PC-3 (cell line): ENCODE results near the gene CRIP2. TPM values are rescaled to one million over a fixed set of nuclear protein-coding genes. Genes with fewer than 3 reads are reported as not detected.

Experiments used
- ATAC-seq: fragments of 200-7000 bp; cut with Tn5 transposase; 2 replicates; pipeline ENCODE4 v1.9.1; 2020; ENCODE audit warnings: mild to moderate bottlenecking, moderate library complexity
- BruUV-seq: library from RNA; stranded (reverse); fragments of 400-500 nt; replicated peaks from 2 replicates; lab custom pipeline; 2021; lab: Mats Ljungman, UMichigan
- CTCF ChIA-PET: fragments of 300-600 bp; sonication (Branson Sonifier 250); formaldehyde crosslinking; loops from one replicate; lab custom pipeline; 2022; ENCODE audit warnings: antibody characterized with exemption; lab: Charles Lee
- POLR2A ChIA-PET: fragments of 300-600 bp; sonication (Branson Sonifier 250); formaldehyde crosslinking; loops from one replicate; lab custom pipeline; 2022; ENCODE audit warnings: antibody characterized with exemption; ENCODE audit not compliant: unreplicated experiment; lab: Charles Lee
- DNase-seq: peaks from one replicate; pipeline ENCODE4 v3.0.0-alpha.2; 2015
- H2AFZ ChIP-seq: fragments of 300-600 bp; sonication (generic); 2 replicates; pipeline ENCODE4 v1.6.0; 2016; ENCODE audit warnings: antibody characterized with exemption, low read length
- H3F3A ChIP-seq: fragments of 300-600 bp; sonication (generic); one replicate; pipeline ENCODE4 v1.6.0; 2017; ENCODE audit warnings: antibody characterized with exemption, low read length, control low read depth, mild to moderate bottlenecking; ENCODE audit not compliant: unreplicated experiment
- H3K27ac ChIP-seq: fragments of 300-600 bp; sonication (generic); 2 replicates; pipeline ENCODE4 v1.5.1; 2016; ENCODE audit warnings: mild to moderate bottlenecking, low read length
- H3K27me3 ChIP-seq: fragments of 300-600 bp; sonication (generic); 2 replicates; pipeline ENCODE4 v1.6.1; 2016; ENCODE audit warnings: low read length, mixed read lengths
- H3K36me3 ChIP-seq: fragments of 300-600 bp; sonication (generic); 2 replicates; pipeline ENCODE4 v1.6.1; 2016; ENCODE audit warnings: low read depth, mixed run types, low read length, mixed read lengths
- H3K4me1 ChIP-seq: fragments of 300-600 bp; sonication (generic); 2 replicates; pipeline ENCODE4 v1.5.1; 2016; ENCODE audit warnings: low read length; ENCODE audit not compliant: insufficient read depth
- H3K4me2 ChIP-seq: fragments of 300-600 bp; sonication (generic); 2 replicates; pipeline ENCODE4 v1.6.0; 2016; ENCODE audit warnings: low read length
- H3K4me3 ChIP-seq: fragments of 300-600 bp; sonication (generic); 2 replicates; pipeline ENCODE4 v1.5.1; 2016; ENCODE audit warnings: mild to moderate bottlenecking, low read length, mixed read lengths
- H3K79me2 ChIP-seq: fragments of 300-600 bp; sonication (generic); 2 replicates; pipeline ENCODE4 v1.6.1; 2017; ENCODE audit warnings: low read length, mixed read lengths
- H3K9ac ChIP-seq: fragments of 300-600 bp; sonication (generic); 2 replicates; pipeline ENCODE4 v1.6.0; 2016; ENCODE audit warnings: mild to moderate bottlenecking, low read length
- H3K9me2 ChIP-seq: fragments of 300-600 bp; sonication (generic); replicated peaks from 2 replicates; pipeline ENCODE4 v1.6.1; 2016; ENCODE audit warnings: mixed run types, low read length, mixed read lengths
- H3K9me3 ChIP-seq: fragments of 300-600 bp; sonication (generic); 2 replicates; pipeline ENCODE4 v1.6.1; 2016; ENCODE audit warnings: low read length, mixed read lengths
- H4K20me1 ChIP-seq: fragments of 300-600 bp; sonication (generic); 2 replicates; pipeline ENCODE4 v1.6.1; 2016; ENCODE audit warnings: low read length, mixed read lengths
- CTCF ChIP-seq: fragments of 300-600 bp; sonication (generic); conservative IDR thresholded peaks from 2 replicates; pipeline ENCODE4 v1.5.1; 2017; ENCODE audit warnings: antibody characterized with exemption, low read depth, mild to moderate bottlenecking, low read length
- EZH2 ChIP-seq: fragments of 300-600 bp; sonication (generic); IDR thresholded peaks from one replicate; pipeline ENCODE4 v1.6.1; 2017; ENCODE audit warnings: antibody characterized with exemption, mild to moderate bottlenecking, low read length; ENCODE audit not compliant: unreplicated experiment
- EZH2phosphoT487 ChIP-seq: fragments of 300-600 bp; sonication (generic); IDR thresholded peaks from 2 replicates; pipeline ENCODE4 v1.6.1; 2018; ENCODE audit warnings: mild to moderate bottlenecking, antibody characterized with exemption, low read length, borderline replicate concordance
- intact Hi-C: fragments of 100-400 bp; cut with micrococcal nuclease; formaldehyde crosslinking; loops from 2 replicates; pipeline ENCODE4 v1.9.0; 2023
- total RNA-seq: library from RNA; depleted of rRNA; stranded (reverse); fragments of >200 nt; gene quantifications from 2 replicates; pipeline ENCODE4 v1.2.3, GENCODE V29; 2014

Gene CRIP2
- total RNA-seq, 1 experiment from 2014 or later = 100 TPM

- Histone ChIP-seq H4K20me1 (no peaks in the 10 kb centered on the region), H3K79me2 (no peaks in the 10 kb centered on the region), H3K4me2 (no peak overlapping the region), H3K9me3 (no peaks in the 10 kb centered on the region), H3K9me2 (no peaks in the 10 kb centered on the region), H3K27ac (no peak overlapping the region), H3K4me1 (peaks cover 45% of the 10 kb centered on the region), H3K36me3 (no peaks in the 10 kb centered on the region), H3K4me3 (no peak overlapping the region), H3K27me3 (no peaks in the 10 kb centered on the region), H3K9ac (no peak overlapping the region), H3F3A (no peaks in the 10 kb centered on the region), H2AFZ (no peak overlapping the region)
- ATAC-seq = no peak
- intact Hi-C loops = no loop called here
- peak; percentile 25 for DNase-seq
- CTCF ChIA-PET = no interaction called here
- BruUV-seq = no TSS peak
- TF ChIP-seq EZH2 = no peak
- peak; percentile 45 for TF ChIP-seq CTCF
- POLR2A ChIA-PET = no interaction called here
Observed at GRCh38 chr14:105485739-105486162, 11.1 kb downstream of the CRIP2 start.

- no peak for TF ChIP-seq EZH2
- TF ChIP-seq CTCF = no peak
- no peak for TF ChIP-seq EZH2phosphoT487
- Histone ChIP-seq H3K79me2 (no peaks in the 10 kb centered on the region), H4K20me1 (no peaks in the 10 kb centered on the region), H2AFZ (peak within 1 kb of the TSS; percentile 50; the same call in 1 of the 2 replicates), H3K4me1 (peaks cover 39% of the 10 kb centered on the region), H3K36me3 (no peaks in the 10 kb centered on the region), H3K27me3 (no peaks in the 10 kb centered on the region), H3K4me3 (peak within 1 kb of the TSS; percentile 66), H3F3A (no peaks in the 10 kb centered on the region), H3K9me3 (no peaks in the 10 kb centered on the region), H3K9ac (peak within 1 kb of the TSS; percentile 65), H3K27ac (no peak within 1 kb of the TSS), H3K9me2 (no peaks in the 10 kb centered on the region), H3K4me2 (peak within 1 kb of the TSS; percentile 83)
- intact Hi-C loops = no loop called here
- no peak for ATAC-seq
- no peak for DNase-seq
- CTCF ChIA-PET = no interaction called here
- POLR2A ChIA-PET = no interaction called here
- no TSS peak for BruUV-seq
Observed at GRCh38 chr14:105486163-105486973, 11.7 kb downstream of the CRIP2 start, which contains the start of gene CRIP1. Gene CRIP1 (plus strand): TSS chr14:105486886. CDS start chr14:105487260, 374 bp downstream.

GRCh38 chr14:105486974-105487448, 12.4 kb downstream of the CRIP2 start:
- CTCF ChIA-PET = no interaction called here
- no TSS peak for BruUV-seq
- H3K4me3 ChIP-seq = peak overlapping the region; percentile 66

More at GRCh38 chr14:105486974-105487448, 12.4 kb downstream of the CRIP2 start:
- H3K9ac ChIP-seq = peak overlapping the region; percentile 65
- H3K9me2 ChIP-seq = no peaks in the 10 kb centered on the region
- POLR2A ChIA-PET = no interaction called here
- DNase-seq (no peak), ATAC-seq (no peak)
- H4K20me1 ChIP-seq = peaks cover 3% of the 10 kb centered on the region
- no peak for TF ChIP-seq CTCF
- TF ChIP-seq EZH2phosphoT487 = no peak
- TF ChIP-seq EZH2 = no peak
- H3K27me3 ChIP-seq = no peaks in the 10 kb centered on the region
- peak overlapping the region; percentile 50; the same call in 1 of the 2 replicates for H2AFZ ChIP-seq
- H3F3A ChIP-seq = no peaks in the 10 kb centered on the region
- H3K4me2 ChIP-seq = peak overlapping the region; percentile 83
- peaks cover 4% of the 10 kb centered on the region for H3K79me2 ChIP-seq
- no peak overlapping the region for H3K27ac ChIP-seq
- H3K4me1 ChIP-seq = peaks cover 40% of the 10 kb centered on the region
- H3K36me3 ChIP-seq = no peaks in the 10 kb centered on the region
- H3K9me3 ChIP-seq = no peaks in the 10 kb centered on the region
- intact Hi-C loops = no loop called here
